Osteocyte (in vitro differentiated cells): ENCODE measurements around the gene GTF2F2. TPM values are rescaled to one million over a fixed set of nuclear protein-coding genes. Genes with fewer than 3 reads are reported as not detected.

ENCODE experiments used
- DNase-seq: peaks from one replicate; pipeline ENCODE4 v3.0.0; 2021; ENCODE audit warnings: mixed read lengths; ENCODE audit not compliant: unreplicated experiment; ENCODE audit errors: extremely low spot score
- H3K27ac Mint-ChIP-seq: one replicate; pipeline ENCODE4 v1.8.0; 2021; ENCODE audit warnings: mild to moderate bottlenecking, mixed read lengths; ENCODE audit not compliant: unreplicated experiment
- H3K27me3 Mint-ChIP-seq: one replicate; pipeline ENCODE4 v1.8.0; 2021; ENCODE audit warnings: mixed read lengths; ENCODE audit not compliant: unreplicated experiment
- H3K36me3 Mint-ChIP-seq: one replicate; pipeline ENCODE4 v1.8.0; 2021; ENCODE audit warnings: mixed read lengths; ENCODE audit not compliant: unreplicated experiment
- H3K4me1 Mint-ChIP-seq: one replicate; pipeline ENCODE4 v1.8.0; 2021; ENCODE audit warnings: mixed read lengths; ENCODE audit not compliant: unreplicated experiment
- H3K4me3 Mint-ChIP-seq: one replicate; pipeline ENCODE4 v1.8.0; 2021; ENCODE audit warnings: mild to moderate bottlenecking, moderate library complexity, mixed read lengths; ENCODE audit not compliant: unreplicated experiment
- H3K9me3 Mint-ChIP-seq: one replicate; pipeline ENCODE4 v1.8.0; 2021; ENCODE audit warnings: mixed read lengths; ENCODE audit not compliant: unreplicated experiment
- CTCF ChIP-seq: fragments of 200-600 bp; sonication (generic); IDR thresholded peaks from 2 replicates; pipeline ENCODE4 v1.5.0; 2021; ENCODE audit warnings: antibody characterized with exemption, mild to moderate bottlenecking, moderate library complexity
- total RNA-seq: library from RNA; stranded (reverse); gene quantifications from 2 replicates; pipeline ENCODE4 v1.2.1, GENCODE V29; 2021

The GTF2F2 gene
- total RNA-seq, 1 donor from 2014 or later: 15.6 TPM

- peaks cover 14% of the 10 kb centered on the region for H3K4me1 Mint-ChIP-seq
- TF ChIP-seq CTCF: no peak
- H3K9me3 Mint-ChIP-seq: no peaks in the 10 kb centered on the region
- no peaks in the 10 kb centered on the region for H3K27me3 Mint-ChIP-seq
- no peak overlapping the region for H3K4me3 Mint-ChIP-seq
- no peak for DNase-seq
- no peaks in the 10 kb centered on the region for H3K36me3 Mint-ChIP-seq
- no peak overlapping the region for H3K27ac Mint-ChIP-seq
Observed at GRCh38 chr13:45315520-45316167, 195.3 kb downstream of the GTF2F2 start.

GRCh38 chr13:45316338-45316737 is 196.0 kb downstream of the GTF2F2 start:
- no peaks in the 10 kb centered on the region for H3K9me3 Mint-ChIP-seq
- DNase-seq: no peak
- no peaks in the 10 kb centered on the region for H3K36me3 Mint-ChIP-seq
- H3K27me3 Mint-ChIP-seq: no peaks in the 10 kb centered on the region
- TF ChIP-seq CTCF: no peak
- no peak overlapping the region for H3K27ac Mint-ChIP-seq
- no peak overlapping the region for H3K4me3 Mint-ChIP-seq
- peaks cover 9% of the 10 kb centered on the region for H3K4me1 Mint-ChIP-seq

GRCh38 chr13:45316996-45317395 is 196.7 kb downstream of the GTF2F2 start:
- H3K9me3 Mint-ChIP-seq: no peaks in the 10 kb centered on the region
- no peaks in the 10 kb centered on the region for H3K36me3 Mint-ChIP-seq
- H3K4me1 Mint-ChIP-seq: peaks cover 7% of the 10 kb centered on the region
- H3K27ac Mint-ChIP-seq: no peak overlapping the region
- no peak for DNase-seq
- no peak overlapping the region for H3K4me3 Mint-ChIP-seq
- TF ChIP-seq CTCF: no peak
- no peaks in the 10 kb centered on the region for H3K27me3 Mint-ChIP-seq

- Mint-ChIP-seq H3K9me3 (no peaks in the 10 kb centered on the region), H3K4me1 (peaks cover 20% of the 10 kb centered on the region), H3K27me3 (no peaks in the 10 kb centered on the region), H3K4me3 (no peak overlapping the region), H3K36me3 (no peaks in the 10 kb centered on the region), H3K27ac (no peak overlapping the region)
- no peak for DNase-seq
- TF ChIP-seq CTCF: no peak
Observed at GRCh38 chr13:45320876-45321629, 200.7 kb downstream of the GTF2F2 start.

- peaks cover 49% of the 10 kb centered on the region for H3K4me1 Mint-ChIP-seq
- TF ChIP-seq CTCF: no peak
- no peaks in the 10 kb centered on the region for H3K36me3 Mint-ChIP-seq
- DNase-seq: no peak
- no peak overlapping the region for H3K4me3 Mint-ChIP-seq
- peak overlapping the region; percentile 91 for H3K27ac Mint-ChIP-seq
- no peaks in the 10 kb centered on the region for H3K9me3 Mint-ChIP-seq
- no peaks in the 10 kb centered on the region for H3K27me3 Mint-ChIP-seq
Observed at GRCh38 chr13:45325806-45326205, 205.5 kb downstream of the GTF2F2 start.
